ENCODE results near the gene MICALL2.

DNA sequence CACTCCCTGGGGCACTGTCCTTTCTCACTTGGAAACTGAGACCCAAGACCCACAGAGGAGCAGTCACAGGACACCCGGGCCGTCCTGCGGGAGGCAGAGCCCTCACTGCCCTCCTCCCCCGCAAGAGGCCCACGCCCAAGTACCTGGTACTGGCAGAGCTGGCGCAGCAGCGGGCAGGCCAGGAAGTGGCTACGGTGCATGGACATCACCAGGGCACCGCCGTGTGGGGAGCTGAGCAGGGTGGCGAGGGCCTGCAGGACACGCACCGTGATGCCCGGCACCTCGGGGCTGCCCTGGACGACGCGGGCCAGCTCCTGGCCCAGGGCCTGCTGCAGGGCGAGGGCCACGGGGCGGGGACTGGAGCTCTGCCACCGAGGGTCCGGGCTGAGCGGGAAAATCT lies 20.0 kb upstream of the MICALL2 start:
- TF ChIP-seq CTCF (IDR thresholded peaks at IDR 0.05) = no peak
- no peak for TF ChIP-seq POLR2A (IDR thresholded peaks at IDR 0.05)

Measured in Peyer's patch (tissue), 4 donors.